ENCODE data around the gene FNIP1. TPM values are rescaled to one million over a fixed set of nuclear protein-coding genes. Genes with fewer than 3 reads are reported as not detected.

The FNIP1 gene
- total and polyA plus RNA-seq, 2 experiments from 2014 or later, result 8.2 to 27.9 TPM

- Histone ChIP-seq H3K4me2 (no peak overlapping the region), H3K36me3 (ENCODE audit: insufficient read depth) (no peaks in the 10 kb centered on the region), H3K27me3 (ENCODE audit: insufficient read depth) (no peaks in the 10 kb centered on the region), H3K4me3 (no peak overlapping the region), H3K27ac (ENCODE audit: low read depth) (no peak overlapping the region), H3K79me2 (replicated peaks; ENCODE audit: insufficient read depth) (no peaks in the 10 kb centered on the region), H4K20me1 (replicated peaks; ENCODE audit: insufficient read depth) (peaks cover 5% of the 10 kb centered on the region), H2AFZ (no peak overlapping the region), H3K9me2 (ENCODE audit: insufficient read depth) (no peaks in the 10 kb centered on the region), H3K4me1 (ENCODE audit: insufficient read depth) (peaks cover 4% of the 10 kb centered on the region; the same call in 1 of the 2 replicates), H3F3A (replicated peaks; ENCODE audit: low read depth) (no peaks in the 10 kb centered on the region)
- H3K4me3 Mint-ChIP-seq, result no peak overlapping the region
- H3K27ac Mint-ChIP-seq, result no peak overlapping the region
- ATAC-seq (no peak), DNase-seq (ENCODE audit: low spot score) (no peak)
- H3K4me1 Mint-ChIP-seq, result peaks cover 8% of the 10 kb centered on the region; the same call in 2 of the 3 replicates
- H3K9me3 Mint-ChIP-seq, result no peaks in the 10 kb centered on the region
- H3K36me3 Mint-ChIP-seq (ENCODE audit: low read depth), result peaks cover 19% of the 10 kb centered on the region
- no peak for TF ChIP-seq ETS1 (IDR thresholded peaks at IDR 0.05)
- TF ChIP-seq CREB1 (CRISPR knock-in tag; IDR thresholded peaks at IDR 0.05; ENCODE audit: low read depth), result no peak
- TF ChIP-seq STAT1 (IDR thresholded peaks at IDR 0.05; ENCODE audit: unreplicated experiment), result no peak
- TF ChIP-seq ZNF462 (CRISPR knock-in tag; IDR thresholded peaks at IDR 0.05), result no peak
- TF ChIP-seq CTCF (conservative IDR thresholded peaks at IDR 0.05; ENCODE audit: low read depth in 2 of 2), result no peak
- no peak for TF ChIP-seq ZNF114 (CRISPR knock-in tag; IDR thresholded peaks at IDR 0.05)
- TF ChIP-seq NANOG (IDR thresholded peaks at IDR 0.05; ENCODE audit: borderline replicate concordance), result no peak
- no peak for TF ChIP-seq REST (IDR thresholded peaks at IDR 0.05; ENCODE audit: unreplicated experiment)
- TF ChIP-seq POLR2AphosphoS5 (IDR thresholded peaks at IDR 0.05; ENCODE audit: low read depth), result no peak
- TF ChIP-seq EZH2 (IDR thresholded peaks at IDR 0.05; ENCODE audit: low read depth, unreplicated experiment), result no peak
- no peak for TF ChIP-seq EZH2phosphoT487 (IDR thresholded peaks at IDR 0.05; ENCODE audit: unreplicated experiment)
- no peak for TF ChIP-seq JUNB (IDR thresholded peaks at IDR 0.05; ENCODE audit: unreplicated experiment)
- TF ChIP-seq ZNF331 (CRISPR knock-in tag; IDR thresholded peaks at IDR 0.05; ENCODE audit: low read depth), result no peak
- H3K27me3 Mint-ChIP-seq (ENCODE audit: insufficient read depth, low read depth, poor library complexity), result no peaks in the 10 kb centered on the region
Observed at GRCh38 chr5:131672776-131673175, 124.0 kb downstream of the FNIP1 start.

All from GM23338 (cell line).